Measurements from ENCODE around the gene S100A11.

S100A11 gene

DNA sequence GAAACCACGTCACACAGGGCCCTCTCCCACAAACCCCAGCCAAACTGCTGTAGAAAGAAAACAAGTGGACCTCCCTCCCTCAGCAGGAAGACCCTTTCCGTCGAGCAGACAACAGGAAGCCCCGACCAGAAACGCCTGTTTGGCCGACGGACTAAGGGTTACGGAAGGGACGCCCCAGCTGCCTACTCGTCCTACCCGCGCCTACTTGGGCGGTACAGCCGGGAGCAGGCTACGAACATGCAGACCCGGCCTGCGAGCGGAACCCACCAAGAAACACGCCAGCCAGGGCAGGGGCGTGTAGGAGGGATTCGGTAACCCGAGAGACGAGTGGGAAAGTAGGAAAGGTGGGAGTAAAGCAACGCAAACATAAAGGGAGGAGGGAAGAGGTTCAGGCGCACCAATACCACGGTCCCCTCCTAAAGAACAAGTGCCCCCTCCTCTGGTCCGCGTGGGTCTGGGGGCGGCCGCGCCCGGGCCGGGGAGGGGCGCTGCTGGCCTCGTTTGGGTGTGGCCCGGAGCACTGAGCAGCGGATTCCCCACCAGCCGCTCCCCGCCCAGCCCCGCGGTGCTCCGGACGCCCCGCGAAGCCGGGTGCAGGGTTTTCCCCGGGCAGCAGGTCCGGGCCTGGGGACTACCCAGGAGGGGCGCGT is 43.6 kb downstream of the S100A11 start:
- TF ChIP-seq, protein P1, sequence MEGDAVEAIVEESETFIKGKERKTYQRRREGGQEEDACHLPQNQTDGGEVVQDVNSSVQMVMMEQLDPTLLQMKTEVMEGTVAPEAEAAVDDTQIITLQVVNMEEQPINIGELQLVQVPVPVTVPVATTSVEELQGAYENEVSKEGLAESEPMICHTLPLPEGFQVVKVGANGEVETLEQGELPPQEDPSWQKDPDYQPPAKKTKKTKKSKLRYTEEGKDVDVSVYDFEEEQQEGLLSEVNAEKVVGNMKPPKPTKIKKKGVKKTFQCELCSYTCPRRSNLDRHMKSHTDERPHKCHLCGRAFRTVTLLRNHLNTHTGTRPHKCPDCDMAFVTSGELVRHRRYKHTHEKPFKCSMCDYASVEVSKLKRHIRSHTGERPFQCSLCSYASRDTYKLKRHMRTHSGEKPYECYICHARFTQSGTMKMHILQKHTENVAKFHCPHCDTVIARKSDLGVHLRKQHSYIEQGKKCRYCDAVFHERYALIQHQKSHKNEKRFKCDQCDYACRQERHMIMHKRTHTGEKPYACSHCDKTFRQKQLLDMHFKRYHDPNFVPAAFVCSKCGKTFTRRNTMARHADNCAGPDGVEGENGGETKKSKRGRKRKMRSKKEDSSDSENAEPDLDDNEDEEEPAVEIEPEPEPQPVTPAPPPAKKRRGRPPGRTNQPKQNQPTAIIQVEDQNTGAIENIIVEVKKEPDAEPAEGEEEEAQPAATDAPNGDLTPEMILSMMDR (conservative IDR thresholded peaks at IDR 0.05) = no peak
- H3K27ac ChIP-seq = peak overlapping the region; percentile 96

DNA sequence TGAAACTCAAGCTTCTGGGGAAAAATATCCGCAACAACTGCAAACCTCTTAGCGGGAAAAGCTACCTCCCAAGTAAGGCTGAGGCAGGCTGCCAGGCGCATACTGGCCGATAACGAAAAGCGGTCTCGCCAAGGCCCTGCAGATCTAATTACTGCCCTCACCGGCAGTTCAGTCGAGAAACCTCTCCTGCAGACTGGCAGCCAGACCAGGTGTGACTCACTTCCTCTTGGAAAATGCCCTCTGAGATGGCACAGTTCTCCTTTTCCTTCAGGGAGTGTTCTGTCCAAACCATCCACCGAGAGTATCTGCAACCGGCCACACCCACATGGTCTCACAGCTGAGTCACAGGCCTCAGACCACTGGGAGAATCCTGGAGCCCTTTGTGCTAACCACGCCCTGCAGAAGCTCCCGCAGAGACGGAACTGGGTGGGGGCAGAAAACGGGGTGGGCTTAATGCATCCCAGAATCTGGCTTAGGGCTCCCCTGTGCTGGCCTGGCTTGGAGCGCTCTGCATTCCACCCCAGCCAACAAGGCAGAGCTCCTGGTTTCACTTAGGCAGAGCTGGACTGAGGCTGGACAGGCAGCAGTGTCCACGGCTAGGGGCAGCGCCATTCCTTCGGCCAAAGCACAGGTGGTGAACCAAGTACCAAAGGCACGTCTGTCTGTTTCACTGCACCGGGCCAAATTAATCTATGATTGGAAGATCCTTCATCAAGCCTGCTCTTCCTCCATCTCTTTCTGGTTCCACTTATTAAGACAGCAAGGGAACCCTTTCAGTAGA is 44.3 kb downstream of the S100A11 start:
- TF ChIP-seq, protein P1 (conservative IDR thresholded peaks at IDR 0.05) = no peak
- H3K27ac ChIP-seq = peak overlapping the region; percentile 96

DNA sequence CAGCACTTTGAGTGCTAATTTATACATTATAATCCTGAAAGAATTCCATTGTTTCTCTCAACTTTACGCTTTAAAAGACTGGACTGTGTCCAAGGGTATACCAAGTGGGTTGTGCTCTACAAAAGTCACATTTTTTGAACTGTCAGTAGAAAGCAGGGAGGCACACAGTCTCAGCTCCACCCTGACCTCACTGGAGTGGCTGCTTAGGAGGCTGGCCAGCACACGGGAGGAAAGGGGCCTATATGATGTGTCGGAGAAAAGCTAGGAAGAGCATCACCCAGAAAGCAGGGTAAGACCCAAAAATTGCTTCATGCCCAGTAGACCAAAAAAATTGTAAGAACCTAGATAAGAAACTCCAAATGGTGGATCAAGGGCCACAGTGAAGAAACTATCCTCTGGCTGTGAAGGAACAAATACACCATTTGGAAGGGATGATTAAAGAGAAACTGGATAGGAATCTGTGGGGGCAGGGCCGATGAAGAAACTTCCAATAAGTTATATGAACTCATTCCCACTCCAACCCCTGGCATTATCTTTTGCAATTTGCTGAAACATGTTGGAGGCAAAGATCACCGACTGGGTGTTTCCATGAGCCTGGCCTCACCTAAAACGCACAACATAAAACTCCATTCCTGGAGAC is 45.0 kb downstream of the S100A11 start:
- TF ChIP-seq, protein P1 (conservative IDR thresholded peaks at IDR 0.05) = no peak

DNA sequence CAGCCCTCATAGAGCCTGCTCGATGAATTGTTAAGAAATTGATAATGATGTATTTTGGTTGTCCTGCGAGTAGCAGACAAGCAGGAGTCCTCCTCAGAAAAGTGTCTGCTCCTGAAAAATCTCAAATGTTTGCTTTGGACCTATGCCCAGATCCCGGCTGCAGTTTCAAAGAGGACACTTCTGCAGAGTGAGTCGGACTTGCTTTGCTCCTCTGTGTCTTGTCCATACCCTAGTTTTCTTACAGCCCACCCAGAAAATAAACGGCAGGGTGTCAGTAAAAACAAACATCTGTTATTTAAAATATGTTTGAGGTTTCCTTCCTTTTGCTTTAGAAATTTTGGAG is 46.0 kb downstream of the S100A11 start:
- H3K27ac ChIP-seq = peak overlapping the region; percentile 96

More for the DNA sequence above, 45.0 kb downstream of the S100A11 start:
- peak overlapping the region; percentile 96 for H3K27ac ChIP-seq

DNA sequence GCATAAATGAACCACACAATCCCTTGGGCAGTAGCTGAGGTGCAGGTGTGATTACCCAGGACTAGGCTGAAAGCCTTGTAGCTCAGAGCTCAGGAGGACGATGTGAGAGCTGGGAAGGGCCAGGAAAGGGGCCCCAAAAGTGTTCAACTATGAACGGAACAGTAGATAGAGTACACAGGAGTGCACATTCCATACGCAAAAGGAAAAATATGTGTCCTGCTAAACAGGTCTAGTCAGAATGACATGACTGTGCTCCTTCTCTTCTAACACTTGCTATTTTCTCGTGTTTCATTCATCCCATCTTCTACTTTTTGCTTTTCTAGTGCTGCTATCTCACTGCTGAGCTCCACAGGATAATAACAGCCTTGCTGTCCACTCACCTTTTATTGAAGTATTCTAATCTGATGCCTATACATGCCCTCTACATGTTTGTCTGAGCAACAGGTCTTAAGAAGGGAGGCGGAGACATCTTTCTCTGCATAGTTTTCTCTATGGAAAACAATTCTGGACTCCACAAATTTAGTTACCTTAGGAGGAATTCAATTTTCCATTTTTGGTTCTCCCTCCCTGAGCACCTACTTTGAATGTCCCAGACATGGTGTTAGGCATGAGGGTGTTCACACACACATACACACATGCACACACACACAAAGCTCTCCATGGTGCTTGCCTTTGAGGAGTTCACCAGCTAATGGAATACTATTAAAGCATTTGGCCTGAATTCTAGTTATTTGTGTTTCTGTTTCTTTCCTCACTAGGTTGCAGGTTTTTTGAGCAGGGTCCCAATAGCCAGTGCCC is 46.5 kb downstream of the S100A11 start:
- TF ChIP-seq, protein P1 (conservative IDR thresholded peaks at IDR 0.05) = no peak
- peak overlapping the region; percentile 96 for H3K27ac ChIP-seq

More for the DNA sequence above, 46.0 kb downstream of the S100A11 start:
- TF ChIP-seq, protein P1 (conservative IDR thresholded peaks at IDR 0.05) = no peak

DNA sequence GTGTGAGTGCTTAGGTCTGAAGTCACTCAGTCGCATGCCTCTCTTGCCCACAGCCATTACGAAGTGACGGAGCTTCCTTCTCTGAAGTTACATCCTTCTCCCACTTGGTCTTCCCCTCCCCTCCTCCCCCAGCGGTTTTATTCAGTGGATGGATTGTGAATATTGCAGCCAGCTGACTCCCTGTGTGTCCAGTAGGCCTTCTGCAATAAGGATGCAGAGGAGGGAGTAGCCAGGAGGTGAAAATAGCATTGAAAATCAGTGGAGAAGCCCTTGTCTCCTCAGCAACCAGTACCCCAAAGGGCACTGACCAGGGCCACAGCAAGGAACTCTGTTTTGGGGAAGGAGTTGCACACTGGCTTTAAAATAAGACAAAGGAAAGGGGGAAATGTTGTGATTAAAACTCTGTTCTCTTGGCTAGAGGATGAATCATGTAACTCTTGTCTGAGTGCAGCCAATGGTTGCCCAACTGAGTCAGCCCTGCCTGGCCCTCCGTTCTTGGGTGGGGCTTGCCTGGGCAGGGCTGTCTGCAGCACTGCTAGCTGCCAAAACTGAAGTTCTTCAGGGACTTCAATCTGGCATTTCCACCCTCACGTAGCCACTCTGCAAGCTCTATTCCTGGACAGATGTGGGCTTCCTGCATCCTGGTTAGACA is 47.5 kb downstream of the S100A11 start:
- TF ChIP-seq, protein P1 (conservative IDR thresholded peaks at IDR 0.05) = no peak
- peak overlapping the region; percentile 96 for H3K27ac ChIP-seq
